GM18951 (cell line): ENCODE data around the gene MYL6.
"Not testable (repeated sequence)": the region's sequence is repeated elsewhere in the genome, so short reads cannot be mapped to it uniquely, and the experiment has no call there.

Source experiments
- POLR2A ChIP-seq: IDR thresholded peaks from 4 replicates; pipeline ENCODE4 v1.6.1; 2011; ENCODE audit warnings: mild to moderate bottlenecking; ENCODE audit not compliant: insufficient read length, insufficient read depth; ENCODE audit errors: extremely low read depth
- in situ Hi-C: fragments of 300-500 bp; cut with MboI; formaldehyde crosslinking; loops from one replicate; pipeline ENCODE4 v1.12.0; 2022; ENCODE audit warnings: low sequenced_read_pairs, mixed read lengths, inconsistent platforms; ENCODE audit not compliant: unreplicated experiment

MYL6 gene

DNA sequence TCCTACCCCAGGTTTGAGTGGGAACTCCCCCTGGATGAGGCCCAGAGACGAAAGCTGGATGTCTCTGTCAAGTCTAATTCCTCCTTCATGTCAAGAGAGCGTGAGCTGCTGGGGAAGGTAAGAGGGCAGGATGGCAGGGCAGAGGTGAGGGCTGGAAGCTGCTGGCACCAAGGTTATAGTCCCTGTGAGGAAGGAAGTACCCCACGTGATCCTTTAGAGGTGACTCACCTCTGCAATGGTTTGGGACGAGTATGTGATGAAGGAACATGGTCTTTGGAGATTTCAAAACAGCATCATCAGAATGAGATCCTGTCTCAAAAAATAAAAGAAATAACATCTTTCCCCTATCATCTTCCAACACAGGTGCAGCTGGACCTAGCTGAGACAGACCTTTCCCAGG is 14.9 kb upstream of the MYL6 start:
- in situ Hi-C loops, result no loop called here

GRCh38 chr12:56143870-56144269 is 14.3 kb upstream of the MYL6 start:
- TF ChIP-seq POLR2A, result no peak
- in situ Hi-C loops, result no loop called here

More for the DNA sequence above, 14.9 kb upstream of the MYL6 start:
- TF ChIP-seq POLR2A, result no peak

DNA sequence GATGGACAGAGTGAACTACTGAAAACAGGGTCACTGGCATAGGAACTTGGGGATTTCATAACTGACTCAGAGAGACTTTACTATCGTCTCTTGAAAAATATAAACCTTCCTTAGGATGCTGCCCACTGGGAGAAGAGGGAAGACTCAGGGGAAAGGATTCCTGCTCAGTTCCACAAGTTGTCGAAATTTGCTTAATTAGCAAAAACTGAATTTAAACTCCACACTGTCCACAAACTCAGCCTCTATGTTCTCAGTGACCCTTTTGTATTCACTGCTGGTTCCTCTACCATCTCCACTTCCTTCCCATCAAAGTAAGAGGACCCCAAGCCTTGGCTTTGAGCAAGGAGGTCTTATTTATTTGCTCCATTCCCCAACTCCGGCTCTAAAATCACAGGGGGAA is 12.9 kb upstream of the MYL6 start:
- TF ChIP-seq POLR2A, result no peak
- in situ Hi-C loops, result no loop called here

- in situ Hi-C loops, result no loop called here
- no peak for TF ChIP-seq POLR2A
Measured at GRCh38 chr12:56146492-56147460, 11.4 kb upstream of the MYL6 start.

GRCh38 chr12:56150563-56150962 is 7.6 kb upstream of the MYL6 start:
- in situ Hi-C loops, result no loop called here
- no peak for TF ChIP-seq POLR2A

GRCh38 chr12:56151672-56152131 is 6.5 kb upstream of the MYL6 start:
- in situ Hi-C loops, result no loop called here
- TF ChIP-seq POLR2A, result peak; percentile 20

DNA sequence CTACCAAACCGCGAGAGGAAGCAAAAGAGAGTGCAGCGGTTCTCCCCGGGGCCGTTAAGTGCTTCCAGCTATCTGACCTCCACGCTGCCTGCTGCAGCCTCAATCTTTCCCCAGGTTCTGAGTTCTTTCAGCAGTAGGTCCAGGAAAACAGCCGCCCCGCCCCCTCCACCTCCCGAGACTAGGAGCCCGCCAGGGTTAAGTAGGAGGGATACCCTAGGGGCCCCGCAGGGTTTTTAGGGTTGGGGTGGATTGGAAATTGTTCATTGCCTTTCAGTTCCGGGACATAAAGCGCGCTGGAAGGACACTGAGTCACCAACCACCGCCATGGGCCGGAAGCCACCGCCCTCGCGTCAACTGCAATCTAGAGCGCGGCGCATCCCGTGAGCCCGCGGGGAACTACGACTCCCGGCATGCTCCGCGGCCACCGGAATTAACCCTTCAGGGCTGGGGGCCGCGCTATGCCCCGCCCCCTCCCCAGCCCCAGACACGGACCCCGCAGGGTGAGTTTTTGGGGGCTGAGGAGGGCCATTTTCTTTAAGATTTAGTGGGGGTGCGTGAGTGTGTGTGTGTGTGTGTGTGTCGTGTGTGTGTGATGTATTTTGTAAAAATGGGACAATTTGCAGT is 5.9 kb upstream of the MYL6 start, which contains the start of gene MYL6B:
MYL6B (plus strand) TSS at position 456 of the 624 bp plus-strand sequence. CDS start 1,332 bp downstream, outside the sequence.
- TF ChIP-seq POLR2A, result peak; percentile 81
- in situ Hi-C loops, result no loop called here

DNA sequence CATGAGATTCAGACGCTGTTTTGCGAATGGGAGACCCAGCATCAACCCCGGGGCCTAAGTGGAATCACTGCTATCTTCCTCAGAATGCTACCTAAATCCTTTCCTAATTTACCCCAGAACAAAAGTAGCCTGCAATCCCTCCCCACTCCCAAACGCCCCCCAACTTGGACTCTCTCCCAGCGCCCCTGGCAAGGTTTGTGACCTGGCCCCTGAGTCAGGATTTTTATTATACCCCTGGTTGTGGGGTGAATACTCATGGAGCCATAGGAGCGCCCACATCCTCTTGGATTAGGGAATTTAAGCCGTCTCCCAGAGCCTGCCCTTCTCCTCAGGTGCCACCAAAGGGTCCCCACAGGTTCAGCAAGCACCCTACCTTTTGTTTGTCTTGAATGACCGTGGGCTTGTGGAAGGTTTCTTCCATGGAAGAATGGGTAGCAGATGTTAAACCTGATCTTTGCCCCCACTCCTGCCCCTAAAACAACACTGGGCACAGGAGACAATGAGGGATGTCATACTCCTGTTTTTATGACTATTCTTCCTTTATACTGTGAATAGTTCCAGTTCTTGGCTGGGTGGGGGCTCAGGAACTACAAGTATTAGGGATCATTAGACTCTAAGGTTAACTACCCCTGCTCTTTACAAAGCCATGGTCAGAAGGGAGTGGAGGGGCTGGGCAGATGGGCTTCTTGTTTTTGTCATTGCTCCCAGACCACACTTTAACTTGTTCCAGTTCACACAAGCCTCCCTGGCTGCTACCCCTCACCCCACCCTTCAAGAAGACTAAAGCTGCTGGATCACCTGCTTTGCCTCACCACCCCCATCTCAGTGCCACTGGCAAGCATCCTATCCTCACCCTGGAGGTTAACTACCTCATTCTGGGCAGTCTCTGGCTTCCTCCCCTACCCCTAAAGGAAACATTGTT is 5.1 kb upstream of the MYL6 start:
- TF ChIP-seq POLR2A, result no peak
- in situ Hi-C loops, result no loop called here

DNA sequence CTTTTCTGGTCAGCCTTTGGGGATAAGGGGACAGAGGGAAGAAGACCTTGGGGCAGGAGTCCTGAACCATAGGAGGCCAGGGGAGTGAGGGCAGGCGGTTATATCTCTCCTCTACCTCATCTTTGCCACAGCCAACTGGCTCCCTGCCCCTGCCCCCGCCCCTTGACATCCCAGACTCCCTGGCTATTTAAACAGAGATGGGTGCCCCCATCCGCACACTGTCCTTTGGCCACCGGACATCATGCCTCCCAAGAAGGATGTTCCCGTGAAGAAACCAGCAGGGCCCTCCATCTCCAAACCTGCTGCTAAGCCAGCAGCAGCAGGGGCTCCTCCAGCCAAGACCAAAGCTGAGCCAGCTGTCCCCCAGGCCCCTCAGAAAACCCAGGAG is 4.5 kb upstream of the MYL6 start:
- in situ Hi-C loops, result no loop called here

DNA sequence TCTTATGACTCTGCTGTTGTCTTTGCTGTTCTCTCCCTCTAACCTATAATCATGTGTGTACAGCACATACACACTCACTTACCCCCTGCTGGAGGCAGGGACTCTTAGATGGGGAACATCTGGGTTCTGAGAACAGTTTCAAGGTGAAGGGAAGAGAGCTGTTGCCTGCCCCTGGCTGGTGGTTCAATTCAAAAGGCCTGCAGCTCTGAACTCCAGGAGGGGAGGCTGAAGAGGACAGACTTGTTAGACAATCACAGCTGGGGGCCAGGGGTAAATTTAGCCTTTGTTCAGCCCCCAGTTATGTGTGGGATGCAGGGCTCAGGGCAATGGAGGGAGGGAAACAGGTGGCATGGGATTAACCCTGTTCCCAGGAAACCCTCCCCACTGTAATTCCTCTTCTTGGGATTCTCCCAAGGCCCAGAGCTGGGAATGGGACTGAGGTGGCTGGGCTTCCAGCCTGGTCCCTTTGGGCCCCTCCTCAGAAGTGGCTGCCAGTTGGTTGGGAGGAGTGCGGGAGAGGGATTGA is 3.9 kb upstream of the MYL6 start:
- no peak for TF ChIP-seq POLR2A
- in situ Hi-C loops, result no loop called here

More for the DNA sequence above, 4.5 kb upstream of the MYL6 start:
- no peak for TF ChIP-seq POLR2A

GRCh38 chr12:56154818-56155217 is 3.3 kb upstream of the MYL6 start:
- in situ Hi-C loops, result no loop called here
- no peak for TF ChIP-seq POLR2A

DNA sequence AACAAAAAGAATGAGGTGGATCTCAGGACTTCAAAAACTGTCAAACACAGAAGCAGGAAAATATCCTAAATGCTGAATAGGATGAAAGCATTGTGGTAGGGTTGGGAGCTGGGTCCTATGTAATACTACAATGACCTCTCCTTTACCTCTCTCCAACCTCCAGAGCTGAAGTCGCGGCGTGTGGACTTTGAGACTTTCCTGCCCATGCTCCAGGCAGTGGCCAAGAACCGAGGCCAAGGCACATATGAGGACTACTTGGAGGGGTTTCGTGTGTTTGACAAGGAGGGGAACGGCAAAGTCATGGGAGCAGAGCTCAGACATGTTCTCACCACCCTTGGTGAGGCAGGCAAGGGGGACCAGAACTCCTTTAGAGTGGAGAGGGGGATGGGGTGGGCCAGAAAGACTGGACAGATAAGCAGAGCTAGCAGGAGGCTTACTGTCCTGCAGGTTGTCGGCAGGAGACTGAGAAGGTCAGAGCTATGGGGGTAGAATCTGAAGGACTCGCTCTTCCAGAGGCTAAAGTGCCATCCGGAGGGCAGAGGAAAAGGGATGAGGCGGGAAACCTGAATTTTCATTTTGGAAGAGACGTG is 2.8 kb upstream of the MYL6 start:
- no peak for TF ChIP-seq POLR2A
- in situ Hi-C loops, result no loop called here

- in situ Hi-C loops, result not testable (repeated sequence)
Measured at GRCh38 chr12:56156464-56157200, 1.5 kb upstream of the MYL6 start.
